ENCODE measurements around the gene TOR1AIP1.

The TOR1AIP1 gene

DNA sequence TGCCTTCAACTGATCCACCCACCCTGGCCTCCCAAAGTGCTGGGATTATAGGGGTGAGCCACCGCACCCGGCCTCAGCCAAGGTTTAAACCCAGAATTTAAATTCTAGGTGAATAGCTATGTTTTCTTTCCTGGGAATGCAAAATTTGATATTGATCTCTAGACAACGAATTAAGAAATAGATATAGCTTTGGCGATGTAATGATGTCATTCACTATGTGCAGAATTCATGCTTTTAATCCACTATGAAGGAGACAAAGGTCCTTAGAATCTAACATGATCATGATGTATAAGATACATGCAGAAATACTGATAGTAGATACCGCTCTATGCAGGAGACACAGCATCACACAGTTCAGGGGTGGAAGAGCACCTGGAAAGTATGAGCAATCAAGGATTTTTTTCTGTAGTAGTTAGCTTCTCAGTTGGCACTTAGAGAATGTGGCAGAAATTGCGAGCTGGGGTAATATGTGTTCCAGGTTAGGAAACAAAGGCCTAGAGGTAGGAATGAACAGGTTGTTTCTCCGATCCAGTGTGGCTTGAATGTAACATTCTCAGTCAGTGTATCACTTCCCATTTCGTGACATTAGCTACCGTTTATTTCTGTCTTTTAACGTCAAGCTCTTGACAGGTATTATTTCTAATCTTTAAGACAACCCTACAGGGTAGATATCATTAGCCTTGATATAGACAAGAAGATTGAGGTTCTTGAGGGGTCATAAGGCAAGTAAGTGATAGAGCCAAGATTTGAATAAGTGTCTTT, 69.5 kb downstream of the TOR1AIP1 start:
- Histone ChIP-seq H3K4me3 (ENCODE audit: low read length) (peak overlapping the region; percentile 57), H3K27me3 (ENCODE audit: control insufficient read depth, low read length) (no peaks in the 10 kb centered on the region)

DNA sequence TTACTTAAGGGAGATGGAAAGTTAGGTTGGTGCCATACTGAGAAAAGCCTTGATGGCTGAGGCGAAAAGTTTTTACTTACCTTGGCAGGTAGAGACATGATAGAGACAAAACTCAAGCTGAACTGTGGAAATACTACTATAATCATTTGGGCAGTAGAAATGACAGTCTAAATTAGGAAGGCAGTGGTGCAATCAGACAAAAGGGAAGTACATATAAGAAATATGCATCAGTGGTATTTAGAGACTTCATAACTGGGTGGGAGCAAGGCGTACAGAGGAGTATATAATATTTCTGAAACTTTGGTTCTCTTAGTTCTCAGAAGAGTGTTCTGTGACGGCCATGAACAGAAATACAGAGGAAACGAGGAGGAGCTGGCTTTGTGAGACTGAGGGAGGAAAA, 70.1 kb downstream of the TOR1AIP1 start:
- H3K9me3 ChIP-seq (ENCODE audit: control insufficient read depth, insufficient read depth, low read length) = no peaks in the 10 kb centered on the region
- H3K36me3 ChIP-seq (ENCODE audit: control insufficient read depth, low read length) = peaks cover 9% of the 10 kb centered on the region; the same call in 1 of the 2 replicates
- peaks cover 8% of the 10 kb centered on the region for H3F3A ChIP-seq (ENCODE audit: control insufficient read depth, insufficient read depth)
- no peaks in the 10 kb centered on the region for H3K9me2 ChIP-seq (replicated peaks; ENCODE audit: control insufficient read depth, low read length)
- H3K27me3 ChIP-seq (ENCODE audit: control insufficient read depth, low read length) = no peaks in the 10 kb centered on the region
- peaks cover 11% of the 10 kb centered on the region; the same call in 1 of the 2 replicates for H4K20me1 ChIP-seq (ENCODE audit: control insufficient read depth, insufficient read depth, low read depth, low read length)
- peaks cover 53% of the 10 kb centered on the region for H3K4me1 ChIP-seq (ENCODE audit: control insufficient read depth, low read length)
- H3K79me2 ChIP-seq (ENCODE audit: control insufficient read depth, low read length) = peaks cover 30% of the 10 kb centered on the region
- H3K27ac ChIP-seq (ENCODE audit: low read depth, low read length) = peak overlapping the region; percentile 78
- H3K4me3 ChIP-seq (ENCODE audit: low read length) = peak overlapping the region; percentile 57
- TF ChIP-seq, protein P1, sequence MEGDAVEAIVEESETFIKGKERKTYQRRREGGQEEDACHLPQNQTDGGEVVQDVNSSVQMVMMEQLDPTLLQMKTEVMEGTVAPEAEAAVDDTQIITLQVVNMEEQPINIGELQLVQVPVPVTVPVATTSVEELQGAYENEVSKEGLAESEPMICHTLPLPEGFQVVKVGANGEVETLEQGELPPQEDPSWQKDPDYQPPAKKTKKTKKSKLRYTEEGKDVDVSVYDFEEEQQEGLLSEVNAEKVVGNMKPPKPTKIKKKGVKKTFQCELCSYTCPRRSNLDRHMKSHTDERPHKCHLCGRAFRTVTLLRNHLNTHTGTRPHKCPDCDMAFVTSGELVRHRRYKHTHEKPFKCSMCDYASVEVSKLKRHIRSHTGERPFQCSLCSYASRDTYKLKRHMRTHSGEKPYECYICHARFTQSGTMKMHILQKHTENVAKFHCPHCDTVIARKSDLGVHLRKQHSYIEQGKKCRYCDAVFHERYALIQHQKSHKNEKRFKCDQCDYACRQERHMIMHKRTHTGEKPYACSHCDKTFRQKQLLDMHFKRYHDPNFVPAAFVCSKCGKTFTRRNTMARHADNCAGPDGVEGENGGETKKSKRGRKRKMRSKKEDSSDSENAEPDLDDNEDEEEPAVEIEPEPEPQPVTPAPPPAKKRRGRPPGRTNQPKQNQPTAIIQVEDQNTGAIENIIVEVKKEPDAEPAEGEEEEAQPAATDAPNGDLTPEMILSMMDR (IDR thresholded peaks at IDR 0.05; ENCODE audit: low read depth, low read length, poor library complexity, severe bottlenecking) = no peak
- TF ChIP-seq EZH2phosphoT487 (IDR thresholded peaks at IDR 0.05; ENCODE audit: borderline replicate concordance, low read length) = no peak
- H3K4me2 ChIP-seq (ENCODE audit: low read length) = peak overlapping the region; percentile 69

More for the DNA sequence above, 69.5 kb downstream of the TOR1AIP1 start:
- peaks cover 11% of the 10 kb centered on the region; the same call in 1 of the 2 replicates for H4K20me1 ChIP-seq (ENCODE audit: control insufficient read depth, insufficient read depth, low read depth, low read length)
- H3K4me1 ChIP-seq (ENCODE audit: control insufficient read depth, low read length) = peaks cover 49% of the 10 kb centered on the region
- TF ChIP-seq, protein P1 (IDR thresholded peaks at IDR 0.05; ENCODE audit: low read depth, low read length, poor library complexity, severe bottlenecking) = no peak
- TF ChIP-seq EZH2phosphoT487 (IDR thresholded peaks at IDR 0.05; ENCODE audit: borderline replicate concordance, low read length) = no peak
- H3K27ac ChIP-seq (ENCODE audit: low read depth, low read length) = peak overlapping the region; percentile 78
- peaks cover 8% of the 10 kb centered on the region for H3F3A ChIP-seq (ENCODE audit: control insufficient read depth, insufficient read depth)
- peaks cover 24% of the 10 kb centered on the region for H3K79me2 ChIP-seq (ENCODE audit: control insufficient read depth, low read length)
- H3K36me3 ChIP-seq (ENCODE audit: control insufficient read depth, low read length) = peaks cover 7% of the 10 kb centered on the region; the same call in 1 of the 2 replicates
- H3K9me2 ChIP-seq (replicated peaks; ENCODE audit: control insufficient read depth, low read length) = no peaks in the 10 kb centered on the region
- no peaks in the 10 kb centered on the region for H3K9me3 ChIP-seq (ENCODE audit: control insufficient read depth, insufficient read depth, low read length)
- H3K4me2 ChIP-seq (ENCODE audit: low read length) = peak overlapping the region; percentile 69

DNA sequence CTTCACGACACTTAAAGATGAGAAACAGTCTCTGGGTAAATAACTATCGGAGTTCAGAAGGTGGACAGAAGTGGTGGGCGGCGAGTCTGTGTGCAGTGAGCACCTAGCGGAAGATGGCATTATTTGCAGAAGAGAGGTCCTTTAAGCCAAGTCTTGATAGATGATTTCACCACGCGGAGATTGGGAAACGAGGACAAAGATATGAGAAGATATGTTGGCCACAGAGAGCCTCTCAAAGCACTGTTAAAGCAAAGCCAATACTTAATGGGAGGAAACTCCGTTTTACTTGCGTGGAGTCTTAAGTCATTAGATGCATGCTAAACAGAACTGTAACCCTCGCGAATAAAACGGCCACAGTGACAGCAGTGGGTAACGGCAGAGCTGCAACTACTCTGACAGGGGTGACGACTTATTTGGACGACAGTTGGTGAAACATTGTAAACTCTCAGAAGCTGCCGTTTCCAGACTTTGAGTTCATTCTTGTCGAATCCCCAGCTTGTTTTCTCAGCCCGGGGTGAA, 71.9 kb downstream of the TOR1AIP1 start:
- peaks cover 15% of the 10 kb centered on the region; the same call in 1 of the 2 replicates for H4K20me1 ChIP-seq (ENCODE audit: control insufficient read depth, insufficient read depth, low read depth, low read length)
- peak overlapping the region; percentile 69 for H3K4me2 ChIP-seq (ENCODE audit: low read length)
- H3K27me3 ChIP-seq (ENCODE audit: control insufficient read depth, low read length) = no peaks in the 10 kb centered on the region
- no peaks in the 10 kb centered on the region for H3K9me2 ChIP-seq (replicated peaks; ENCODE audit: control insufficient read depth, low read length)
- H3F3A ChIP-seq (ENCODE audit: control insufficient read depth, insufficient read depth) = peaks cover 8% of the 10 kb centered on the region
- no peak for TF ChIP-seq EZH2phosphoT487 (IDR thresholded peaks at IDR 0.05; ENCODE audit: borderline replicate concordance, low read length)
- TF ChIP-seq, protein P1 (IDR thresholded peaks at IDR 0.05; ENCODE audit: low read depth, low read length, poor library complexity, severe bottlenecking) = peak; percentile 59
- H3K79me2 ChIP-seq (ENCODE audit: control insufficient read depth, low read length) = peaks cover 49% of the 10 kb centered on the region
- H3K36me3 ChIP-seq (ENCODE audit: control insufficient read depth, low read length) = peaks cover 15% of the 10 kb centered on the region; the same call in 1 of the 2 replicates
- peaks cover 57% of the 10 kb centered on the region for H3K4me1 ChIP-seq (ENCODE audit: control insufficient read depth, low read length)
- H3K4me3 ChIP-seq (ENCODE audit: low read length) = peak overlapping the region; percentile 96
- H3K9me3 ChIP-seq (ENCODE audit: control insufficient read depth, insufficient read depth, low read length) = no peaks in the 10 kb centered on the region
- H3K27ac ChIP-seq (ENCODE audit: low read depth, low read length) = peak overlapping the region; percentile 78

All from DOHH2 (cell line).